ENCODE data around the gene SWT1. TPM values are rescaled to one million over a fixed set of nuclear protein-coding genes. Genes with fewer than 3 reads are reported as not detected.

The SWT1 gene
- total RNA-seq, 1 donor from 2014 or later, result 11.5 TPM

GRCh38 chr1:185311589-185312225 is 154.7 kb downstream of the SWT1 start:
- Mint-ChIP-seq H3K4me1 (ENCODE audit: unreplicated experiment) (peaks cover 33% of the 10 kb centered on the region), H3K27ac (ENCODE audit: unreplicated experiment) (no peak overlapping the region)

GRCh38 chr1:185312361-185313138 is 155.6 kb downstream of the SWT1 start:
- H3K4me1 Mint-ChIP-seq (ENCODE audit: unreplicated experiment), result peaks cover 35% of the 10 kb centered on the region
- DNase-seq (ENCODE audit: low spot score), result no peak
- H3K9me3 Mint-ChIP-seq (ENCODE audit: unreplicated experiment), result no peaks in the 10 kb centered on the region
- peaks cover 15% of the 10 kb centered on the region for H3K36me3 Mint-ChIP-seq (ENCODE audit: low read depth, unreplicated experiment)
- H3K4me3 Mint-ChIP-seq (ENCODE audit: unreplicated experiment), result no peak overlapping the region
- no peak overlapping the region for H3K27ac Mint-ChIP-seq (ENCODE audit: unreplicated experiment)
- TF ChIP-seq CTCF (IDR thresholded peaks at IDR 0.05; ENCODE audit: unreplicated experiment), result no peak
- H3K27me3 Mint-ChIP-seq (ENCODE audit: unreplicated experiment), result peaks cover 9% of the 10 kb centered on the region

More at GRCh38 chr1:185311589-185312225, 154.7 kb downstream of the SWT1 start:
- H3K9me3 Mint-ChIP-seq (ENCODE audit: unreplicated experiment), result no peaks in the 10 kb centered on the region
- no peak for TF ChIP-seq CTCF (IDR thresholded peaks at IDR 0.05; ENCODE audit: unreplicated experiment)
- no peak for DNase-seq (ENCODE audit: low spot score)
- H3K36me3 Mint-ChIP-seq (ENCODE audit: low read depth, unreplicated experiment), result peaks cover 11% of the 10 kb centered on the region
- H3K27me3 Mint-ChIP-seq (ENCODE audit: unreplicated experiment), result peaks cover 2% of the 10 kb centered on the region
- no peak overlapping the region for H3K4me3 Mint-ChIP-seq (ENCODE audit: unreplicated experiment)

DNA sequence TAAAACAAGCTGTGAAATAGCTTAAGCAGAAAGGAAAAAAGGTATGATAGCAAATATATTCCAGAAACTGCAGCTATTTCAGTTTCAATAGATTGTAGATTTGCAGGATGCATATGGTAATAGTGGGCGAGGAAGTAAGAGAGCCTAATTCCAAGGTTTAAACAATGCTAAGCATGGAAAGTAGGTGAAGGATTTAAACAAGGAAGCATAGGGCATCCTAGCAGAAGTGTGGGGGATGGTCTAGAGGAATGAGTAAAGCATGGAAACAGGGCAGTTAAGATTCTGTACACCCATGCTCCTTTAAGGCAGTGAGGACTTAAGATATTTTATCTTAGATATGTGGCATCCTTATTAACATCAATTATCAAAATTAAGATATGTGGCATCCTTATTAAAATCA is 157.4 kb downstream of the SWT1 start:
- no peak for TF ChIP-seq CTCF (IDR thresholded peaks at IDR 0.05; ENCODE audit: unreplicated experiment)
- H3K4me1 Mint-ChIP-seq (ENCODE audit: unreplicated experiment), result peaks cover 43% of the 10 kb centered on the region
- H3K9me3 Mint-ChIP-seq (ENCODE audit: unreplicated experiment), result no peaks in the 10 kb centered on the region
- peaks cover 14% of the 10 kb centered on the region for H3K36me3 Mint-ChIP-seq (ENCODE audit: low read depth, unreplicated experiment)
- peaks cover 18% of the 10 kb centered on the region for H3K27me3 Mint-ChIP-seq (ENCODE audit: unreplicated experiment)
- H3K4me3 Mint-ChIP-seq (ENCODE audit: unreplicated experiment), result peak overlapping the region; percentile 93
- peak overlapping the region; percentile 82 for H3K27ac Mint-ChIP-seq (ENCODE audit: unreplicated experiment)
- no peak for DNase-seq (ENCODE audit: low spot score)

- peaks cover 15% of the 10 kb centered on the region for H3K36me3 Mint-ChIP-seq (ENCODE audit: low read depth, unreplicated experiment)
- no peak for DNase-seq (ENCODE audit: low spot score)
- H3K27me3 Mint-ChIP-seq (ENCODE audit: unreplicated experiment), result peaks cover 18% of the 10 kb centered on the region
- no peak for TF ChIP-seq CTCF (IDR thresholded peaks at IDR 0.05; ENCODE audit: unreplicated experiment)
- no peaks in the 10 kb centered on the region for H3K9me3 Mint-ChIP-seq (ENCODE audit: unreplicated experiment)
- H3K27ac Mint-ChIP-seq (ENCODE audit: unreplicated experiment), result peak overlapping the region; percentile 81
- H3K4me1 Mint-ChIP-seq (ENCODE audit: unreplicated experiment), result peaks cover 43% of the 10 kb centered on the region
- peak overlapping the region; percentile 93 for H3K4me3 Mint-ChIP-seq (ENCODE audit: unreplicated experiment)
Observed at GRCh38 chr1:185315445-185316071, 158.6 kb downstream of the SWT1 start.

Data from endothelial cell (in vitro differentiated cells).